Measurements from ENCODE around the gene INHBE.

The INHBE gene

GRCh38 chr12:57430112-57430930, 24.8 kb upstream of the INHBE start:
- peak overlapping the region; percentile 87 for H3K9ac ChIP-seq (ENCODE audit: low read depth, low read length)
- H3K9me3 ChIP-seq (ENCODE audit: insufficient read depth, low read length, severe bottlenecking), result no peaks in the 10 kb centered on the region
- H3K4me3 ChIP-seq (ENCODE audit: low read depth in 1 of 2, low read length in 2 of 2), result peak overlapping the region; percentile 69 to 79
- H2AFZ ChIP-seq (ENCODE audit: low read depth, low read length), result peak overlapping the region; percentile 75
- peak overlapping the region; percentile 94 for H3K4me2 ChIP-seq (ENCODE audit: insufficient read depth, low read length)
- peak; percentile 26 for TF ChIP-seq CTCF (IDR thresholded peaks at IDR 0.05; ENCODE audit: borderline replicate concordance, extremely low read depth, low read length, poor library complexity, severe bottlenecking)
- no peak for TF ChIP-seq EZH2 (IDR thresholded peaks at IDR 0.05; ENCODE audit: borderline replicate concordance, low read depth, low read length, severe bottlenecking)
- H3K4me1 ChIP-seq (ENCODE audit: insufficient read depth, low read length), result peaks cover 27% of the 10 kb centered on the region
- ATAC-seq (ENCODE audit: insufficient read depth, low read depth) (peak; percentile 59), DNase-seq (peak; percentile 51)
- peaks cover 54% of the 10 kb centered on the region for H3K79me2 ChIP-seq (ENCODE audit: insufficient read depth, low read length)
- no peaks in the 10 kb centered on the region for H4K20me1 ChIP-seq (ENCODE audit: insufficient read depth, low read length)
- H3K36me3 ChIP-seq (ENCODE audit: insufficient read depth, low read length), result peaks cover 6% of the 10 kb centered on the region; the same call in 1 of the 2 replicates
- no peaks in the 10 kb centered on the region for H3K27me3 ChIP-seq (ENCODE audit: insufficient read depth, low read length, poor library complexity)
- peak overlapping the region; percentile 95 for H3K27ac ChIP-seq (ENCODE audit: low read length)

DNA sequence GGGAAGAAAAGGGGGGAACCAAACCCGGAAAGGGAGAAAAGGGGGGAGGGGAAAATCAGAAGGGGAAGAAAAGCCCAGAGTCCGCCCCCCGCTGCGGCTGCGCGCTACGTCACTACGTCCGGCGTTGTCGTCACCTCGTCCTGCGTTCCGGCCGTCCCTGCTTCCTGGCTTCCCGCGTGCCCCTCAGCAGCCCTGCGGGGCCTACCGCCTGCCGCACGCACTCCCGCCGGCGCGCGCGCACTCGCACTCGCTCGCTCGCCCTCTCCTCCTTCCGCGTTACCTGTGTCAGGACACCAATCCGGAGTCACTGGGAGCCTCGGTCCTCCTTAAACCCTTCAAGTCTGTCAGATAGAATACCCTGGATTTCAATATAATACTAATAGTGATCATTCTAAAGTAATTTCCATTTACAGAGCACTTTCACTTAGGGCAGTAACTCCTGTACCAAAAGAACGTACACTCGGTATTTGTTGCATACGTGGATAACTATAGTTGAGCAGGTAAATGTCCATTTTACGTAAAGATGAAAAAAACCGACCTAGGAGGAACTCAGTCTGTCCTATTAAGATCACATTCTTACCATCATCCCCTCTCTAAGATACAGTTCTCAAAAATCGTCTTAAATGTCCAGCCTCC, 24.1 kb upstream of the INHBE start, which contains the start of gene R3HDM2:
R3HDM2 (minus strand) TSS at position 113 of the 636 bp plus-strand sequence. CDS start 120,615 bp downstream, outside the sequence.
- Histone ChIP-seq H3K4me2 (ENCODE audit: insufficient read depth, low read length) (peak within 1 kb of the TSS; percentile 94), H3K27me3 (ENCODE audit: insufficient read depth, low read length, poor library complexity) (no peaks in the 10 kb centered on the region), H3K9me3 (ENCODE audit: insufficient read depth, low read length, severe bottlenecking) (no peaks in the 10 kb centered on the region), H2AFZ (ENCODE audit: low read depth, low read length) (peak within 1 kb of the TSS; percentile 90), H3K79me2 (ENCODE audit: insufficient read depth, low read length) (peaks cover 48% of the 10 kb centered on the region), H3K9ac (ENCODE audit: low read depth, low read length) (peak within 1 kb of the TSS; percentile 87), H3K4me1 (ENCODE audit: insufficient read depth, low read length) (peaks cover 27% of the 10 kb centered on the region), H4K20me1 (ENCODE audit: insufficient read depth, low read length) (no peaks in the 10 kb centered on the region), H3K4me3 (ENCODE audit: low read depth in 1 of 2, low read length in 2 of 2) (peak within 1 kb of the TSS; percentile 69 to 79), H3K36me3 (ENCODE audit: insufficient read depth, low read length) (no peaks in the 10 kb centered on the region), H3K27ac (ENCODE audit: low read length) (peak within 1 kb of the TSS; percentile 95)
- TF ChIP-seq EZH2 (IDR thresholded peaks at IDR 0.05; ENCODE audit: borderline replicate concordance, low read depth, low read length, severe bottlenecking) (no peak), CTCF (IDR thresholded peaks at IDR 0.05; ENCODE audit: borderline replicate concordance, extremely low read depth, low read length, poor library complexity, severe bottlenecking) (no peak)
- ATAC-seq (ENCODE audit: insufficient read depth, low read depth), result peak; percentile 94
- peak; percentile 96 for DNase-seq

DNA sequence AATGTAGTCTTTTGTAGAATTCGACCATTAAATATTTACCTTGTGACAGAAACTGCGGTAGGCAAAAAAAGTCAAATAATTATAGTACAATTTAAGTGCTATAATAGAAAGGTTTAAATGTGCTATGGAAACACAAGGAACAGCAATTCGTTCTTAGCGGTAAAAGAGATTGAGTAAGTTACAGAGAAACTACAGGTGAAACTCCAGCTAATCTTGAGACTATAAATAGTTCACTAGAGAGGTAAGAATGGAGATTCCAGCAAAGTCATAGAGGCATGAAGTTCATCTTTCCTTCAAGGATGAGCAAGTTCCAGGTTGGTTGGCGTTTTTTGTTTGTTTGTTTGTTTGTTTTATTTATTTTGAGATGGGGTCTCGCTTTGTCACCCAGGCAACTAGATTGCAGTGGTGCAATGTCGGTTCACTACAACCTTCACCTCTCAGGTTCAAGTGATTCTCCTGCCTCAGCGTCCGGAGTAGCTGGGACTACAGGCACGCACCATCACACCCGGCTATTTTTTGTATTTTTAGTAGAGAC, 23.4 kb upstream of the INHBE start:
- Histone ChIP-seq H3K27me3 (ENCODE audit: insufficient read depth, low read length, poor library complexity) (no peaks in the 10 kb centered on the region), H3K79me2 (ENCODE audit: insufficient read depth, low read length) (peaks cover 42% of the 10 kb centered on the region), H3K4me1 (ENCODE audit: insufficient read depth, low read length) (peaks cover 27% of the 10 kb centered on the region), H4K20me1 (ENCODE audit: insufficient read depth, low read length) (no peaks in the 10 kb centered on the region), H3K4me3 (ENCODE audit: low read depth in 1 of 2, low read length in 2 of 2) (peak overlapping the region; percentile 62 to 79), H3K4me2 (ENCODE audit: insufficient read depth, low read length) (peak overlapping the region; percentile 86), H2AFZ (ENCODE audit: low read depth, low read length) (peak overlapping the region; percentile 90), H3K9me3 (ENCODE audit: insufficient read depth, low read length, severe bottlenecking) (no peaks in the 10 kb centered on the region), H3K36me3 (ENCODE audit: insufficient read depth, low read length) (no peaks in the 10 kb centered on the region), H3K9ac (ENCODE audit: low read depth, low read length) (peak overlapping the region; percentile 87), H3K27ac (ENCODE audit: low read length) (peak overlapping the region; percentile 95)
- DNase-seq, result no peak
- TF ChIP-seq EZH2 (IDR thresholded peaks at IDR 0.05; ENCODE audit: borderline replicate concordance, low read depth, low read length, severe bottlenecking) (no peak), CTCF (IDR thresholded peaks at IDR 0.05; ENCODE audit: borderline replicate concordance, extremely low read depth, low read length, poor library complexity, severe bottlenecking) (no peak)
- no peak for ATAC-seq (ENCODE audit: insufficient read depth, low read depth)
